WTC11 (cell line): Measurements from ENCODE around the gene FOXC2. TPM values are rescaled to one million over a fixed set of nuclear protein-coding genes. Genes with fewer than 3 reads are reported as not detected.

Experiments used
- ATAC-seq: fragments of 200-7000 bp; cut with Tn5 transposase; 2 replicates; pipeline ENCODE4 v1.10.0; 2021; ENCODE audit warnings: mild to moderate bottlenecking, moderate library complexity
- CTCF ChIA-PET: fragments of 300-600 bp; sonication (Branson Sonifier 250); formaldehyde crosslinking; loops from one replicate; lab custom pipeline; 2021; ENCODE audit warnings: antibody characterized with exemption; lab: Charles Lee
- POLR2A ChIA-PET: fragments of 350-600 bp; sonication (Branson Sonifier 250); formaldehyde crosslinking; loops from one replicate; lab custom pipeline; 2021; ENCODE audit warnings: antibody characterized with exemption; lab: Charles Lee
- DNase-seq: peaks from one replicate; pipeline ENCODE4 v3.0.0; 2021; ENCODE audit warnings: low spot score
- H3K27ac Mint-ChIP-seq: 2 replicates; pipeline ENCODE4 v1.8.0; 2021; ENCODE audit warnings: mixed read lengths
- H3K27me3 Mint-ChIP-seq: 2 replicates; pipeline ENCODE4 v1.8.0; 2021; ENCODE audit warnings: low read depth, mild to moderate bottlenecking, moderate library complexity, mixed read lengths
- H3K36me3 Mint-ChIP-seq: 2 replicates; pipeline ENCODE4 v1.8.0; 2021; ENCODE audit warnings: mixed read lengths
- H3K4me1 Mint-ChIP-seq: 2 replicates; pipeline ENCODE4 v1.8.0; 2022; ENCODE audit warnings: mixed read lengths
- H3K4me3 Mint-ChIP-seq: 2 replicates; pipeline ENCODE4 v1.8.0; 2021; ENCODE audit warnings: mild to moderate bottlenecking, moderate library complexity, mixed read lengths
- H3K9me3 Mint-ChIP-seq: 2 replicates; pipeline ENCODE4 v1.8.0; 2021; ENCODE audit warnings: mixed read lengths
- AR ChIP-seq: fragments of 250-450 bp; sonication (Bioruptor Pico); IDR thresholded peaks from 2 replicates; pipeline ENCODE4 v1.9.0; 2021; ENCODE audit warnings: mild to moderate bottlenecking
- ARID4B ChIP-seq: sonication (generic); formaldehyde crosslinking; IDR thresholded peaks from 2 replicates; pipeline ENCODE4 v1.8.0; 2023; ENCODE audit warnings: missing genetic modification reagents, mild to moderate bottlenecking, borderline replicate concordance
- ATF1 ChIP-seq: sonication (generic); formaldehyde crosslinking; IDR thresholded peaks from 2 replicates; pipeline ENCODE4 v1.8.1; 2023; ENCODE audit warnings: mild to moderate bottlenecking, moderate library complexity, missing genetic modification reagents
- CBFB ChIP-seq: sonication (generic); formaldehyde crosslinking; IDR thresholded peaks from 2 replicates; pipeline ENCODE4 v1.8.1; 2022; ENCODE audit warnings: mild to moderate bottlenecking, low read depth, missing genetic modification reagents
- EMX1 ChIP-seq: fragments of 250-450 bp; sonication (Bioruptor Pico); IDR thresholded peaks from 2 replicates; pipeline ENCODE4 v1.8.0; 2021; ENCODE audit warnings: mild to moderate bottlenecking
- JUN ChIP-seq: sonication (generic); formaldehyde crosslinking; IDR thresholded peaks from 2 replicates; pipeline ENCODE4 v1.8.0; 2023; ENCODE audit warnings: mild to moderate bottlenecking, missing genetic modification reagents
- MXD4 ChIP-seq: fragments of 250-450 bp; sonication (Bioruptor Pico); IDR thresholded peaks from 2 replicates; pipeline ENCODE4 v1.8.0; 2021; ENCODE audit warnings: mild to moderate bottlenecking, moderate library complexity, borderline replicate concordance
- NFATC4 ChIP-seq: fragments of 250-450 bp; sonication (Bioruptor Pico); IDR thresholded peaks from 2 replicates; pipeline ENCODE4 v1.9.0; 2021; ENCODE audit warnings: mild to moderate bottlenecking
- NFYB ChIP-seq: sonication (generic); formaldehyde crosslinking; conservative IDR thresholded peaks from 2 replicates; pipeline ENCODE4 v1.8.0; 2022; ENCODE audit warnings: low read depth, missing genetic modification reagents
- SOX15 ChIP-seq: fragments of 250-450 bp; sonication (Bioruptor Pico); IDR thresholded peaks from 2 replicates; pipeline ENCODE4 v1.9.0; 2021; ENCODE audit warnings: mild to moderate bottlenecking
- SP1 ChIP-seq: sonication (generic); formaldehyde crosslinking; conservative IDR thresholded peaks from 2 replicates; pipeline ENCODE4 v1.8.1; 2022; ENCODE audit warnings: missing genetic modification reagents
- ZNF138 ChIP-seq: sonication (generic); formaldehyde crosslinking; conservative IDR thresholded peaks from 2 replicates; pipeline ENCODE4 v1.8.1; 2022; ENCODE audit warnings: mild to moderate bottlenecking, moderate library complexity, missing genetic modification reagents
- total RNA-seq: library from RNA; stranded (reverse); gene quantifications from 3 replicates; pipeline ENCODE4 v1.2.3, GENCODE V29; 2021

Gene FOXC2
- total RNA-seq, 1 experiment from 2014 or later = 0.28 TPM

GRCh38 chr16:86595983-86596605 lies 29.5 kb downstream of the FOXC2 start (continued):
- TF ChIP-seq ARID4B (CRISPR knock-in tag) (no peak), NFATC4 (CRISPR knock-in tag) (no peak), CBFB (CRISPR knock-in tag) (no peak), EMX1 (no peak)
- TF ChIP-seq, all 79 proteins: peak for 0

- Mint-ChIP-seq H3K27ac (no peak overlapping the region), H3K27me3 (peaks cover 3% of the 10 kb centered on the region; the same call in 1 of the 2 replicates), H3K4me1 (peaks cover 4% of the 10 kb centered on the region; the same call in 1 of the 2 replicates), H3K36me3 (no peaks in the 10 kb centered on the region), H3K9me3 (peaks cover 4% of the 10 kb centered on the region), H3K4me3 (no peak overlapping the region)
- ChIA-PET POLR2A (interaction anchor here (0.6 kb wide), 1 partner anchor 68 kb away, joined by 4 read pairs; no protein-coding TSS in a partner anchor), CTCF (no interaction called here)
- DNase-seq (no peak), ATAC-seq (no peak)
- TF ChIP-seq MXD4 = no peak
- TF ChIP-seq JUN (CRISPR knock-in tag) = no peak
- TF ChIP-seq SP1 (CRISPR knock-in tag) = no peak
- no peak for TF ChIP-seq AR (CRISPR knock-in tag)
- TF ChIP-seq CBFB (CRISPR knock-in tag) = no peak
These were observed 30.7 kb downstream of the FOXC2 start for GRCh38 chr16:86597126-86597879.

GRCh38 chr16:86597880-86598606 lies 31.4 kb downstream of the FOXC2 start:
- Mint-ChIP-seq H3K36me3 (no peaks in the 10 kb centered on the region), H3K4me3 (no peak overlapping the region), H3K9me3 (peaks cover 4% of the 10 kb centered on the region), H3K27ac (no peak overlapping the region), H3K4me1 (peaks cover 4% of the 10 kb centered on the region; the same call in 1 of the 2 replicates), H3K27me3 (peaks cover 3% of the 10 kb centered on the region; the same call in 1 of the 2 replicates)
- CTCF ChIA-PET = no interaction called here
- DNase-seq (no peak), ATAC-seq (peak; percentile 46; the same call in 1 of the 2 replicates)
- TF ChIP-seq ZNF138 (CRISPR knock-in tag) = no peak
- peak; percentile 45; the same call in 1 of the 2 replicates for TF ChIP-seq NFYB
- TF ChIP-seq SOX15 (CRISPR knock-in tag) = no peak
- TF ChIP-seq ATF1 (CRISPR knock-in tag) = no peak
- POLR2A ChIA-PET = no interaction called here
